NCI-H748 (cell line): ENCODE measurements around the gene KIAA0513.
"Not testable (repeated sequence)": the region's sequence is repeated elsewhere in the genome, so short reads cannot be mapped to it uniquely, and the experiment has no call there.

Experiments
- DNase-seq: peaks from one replicate; lab custom pipeline; 2025; ENCODE audit not compliant: unreplicated experiment; lab: John Stamatoyannopoulos, UW

Gene KIAA0513

DNA sequence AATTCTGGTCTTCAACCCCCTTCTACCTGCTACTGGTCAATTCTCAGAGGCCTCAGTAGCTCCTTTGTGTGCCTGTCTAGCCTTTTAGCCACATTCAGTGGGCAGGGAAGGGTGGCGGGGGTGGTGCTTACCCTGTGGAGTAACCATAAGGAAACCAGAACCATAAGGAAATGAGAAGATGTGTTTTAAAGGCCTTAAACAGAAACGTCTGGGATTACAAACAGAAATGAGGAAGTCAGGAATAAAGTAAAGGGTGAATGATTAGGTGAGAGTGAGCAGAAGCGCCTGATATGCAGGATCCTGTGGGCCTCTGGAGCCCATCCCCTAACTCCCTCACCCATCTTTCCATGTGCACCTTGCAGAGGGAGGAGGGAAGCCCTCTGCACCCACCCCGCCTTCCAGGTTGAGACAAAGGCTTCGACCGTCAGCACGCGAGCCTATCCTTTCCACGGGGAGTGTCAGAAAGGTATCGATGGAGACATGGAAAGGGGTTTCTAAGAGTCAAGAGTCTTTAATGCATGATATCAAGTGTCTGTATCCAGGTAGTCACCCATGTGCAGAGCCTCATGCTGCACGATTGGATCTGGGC, 20.4 kb downstream of the KIAA0513 start:
- no peak for DNase-seq

DNA sequence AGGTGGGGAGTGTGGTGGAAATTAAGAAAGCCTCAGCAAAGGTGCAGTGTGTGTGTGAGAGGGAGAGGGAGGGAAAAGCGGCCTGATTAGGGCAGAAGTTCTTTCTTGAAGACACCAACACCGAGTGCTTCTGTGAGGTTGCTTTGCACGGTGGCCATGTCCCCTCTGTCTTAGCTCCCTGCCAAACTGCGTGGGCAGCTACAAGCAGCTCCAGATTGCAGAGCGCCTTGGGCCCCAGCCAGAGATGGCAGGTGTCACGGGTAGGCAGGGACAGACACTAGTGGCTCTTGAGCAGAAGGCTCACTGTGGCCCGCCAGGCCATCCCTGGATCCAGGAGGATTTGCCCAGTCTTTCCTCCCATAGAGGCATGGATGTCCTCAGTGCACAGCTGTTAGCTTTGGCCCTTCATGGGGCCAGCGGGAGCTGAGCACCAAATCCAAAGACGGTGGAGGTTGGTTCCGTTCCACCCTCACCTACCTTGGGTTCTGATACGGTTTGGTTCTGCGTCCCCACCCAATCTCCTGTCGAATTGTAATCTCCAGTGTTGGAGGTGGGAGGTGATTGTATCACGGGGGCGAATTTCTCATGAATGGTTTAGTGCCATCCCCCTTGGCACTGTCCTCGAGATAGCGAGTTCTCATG, 21.4 kb downstream of the KIAA0513 start:
- no peak for DNase-seq

DNA sequence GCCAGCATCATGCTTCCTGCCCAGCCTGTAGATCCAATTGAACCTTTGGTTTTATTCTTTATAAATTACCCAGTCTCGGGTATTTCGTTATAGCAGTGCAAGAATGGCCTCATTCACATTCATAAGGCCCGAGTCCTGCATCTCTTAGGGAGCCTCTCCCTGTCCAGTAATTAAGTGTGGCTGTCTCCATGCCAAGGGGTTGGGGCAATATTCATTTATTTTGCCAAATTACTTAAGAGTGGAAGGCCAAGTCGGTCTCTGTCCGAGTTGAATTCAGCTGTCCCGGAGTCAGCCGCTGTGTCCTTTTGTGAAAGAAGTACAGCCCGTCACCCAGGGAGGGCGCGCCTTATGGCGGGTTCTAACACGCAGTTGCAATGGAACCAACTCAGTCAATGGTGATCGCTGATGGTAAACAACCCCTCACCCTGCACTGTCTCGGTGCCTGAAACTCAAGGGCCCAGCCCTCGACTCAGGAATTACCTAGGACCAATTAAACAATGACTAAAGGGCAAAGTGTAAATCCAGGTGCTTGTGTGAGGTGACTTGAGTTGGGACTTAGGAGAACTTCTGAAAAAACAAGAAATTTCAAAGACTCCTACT, 22.2 kb downstream of the KIAA0513 start:
- DNase-seq, result no peak

DNA sequence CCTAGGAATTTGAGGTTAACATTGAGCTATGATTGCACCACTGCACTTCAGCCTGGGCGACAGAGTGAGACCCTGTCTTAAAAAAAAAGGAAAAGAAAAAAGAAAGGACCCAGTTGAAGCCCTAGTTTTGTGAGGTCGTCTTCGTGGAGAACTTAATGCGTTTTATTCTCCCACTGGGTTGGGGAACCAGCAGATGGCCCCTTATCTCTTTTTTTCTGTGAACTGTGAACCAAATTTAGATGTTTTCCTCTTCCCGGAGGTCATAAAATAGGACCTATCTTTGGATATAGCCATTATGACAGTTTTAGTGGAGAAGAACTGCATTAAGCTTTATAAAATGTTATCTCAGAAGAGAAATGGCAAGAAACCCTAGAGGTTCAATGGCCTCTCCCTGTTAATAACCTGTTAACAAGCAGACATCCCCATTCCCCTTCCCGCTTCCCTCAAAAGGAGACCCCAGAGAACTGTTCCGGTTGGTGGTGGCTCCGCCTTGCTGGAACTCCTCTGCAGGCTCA, 23.5 kb downstream of the KIAA0513 start:
- DNase-seq, result no peak

- no peak for DNase-seq
Observed at GRCh38 chr16:85051683-85052082, 24.1 kb downstream of the KIAA0513 start.

- no peak for DNase-seq
Observed at GRCh38 chr16:85052536-85052935, 24.9 kb downstream of the KIAA0513 start.

GRCh38 chr16:85054321-85054720, 26.7 kb downstream of the KIAA0513 start:
- not testable (repeated sequence) for DNase-seq

- no peak for DNase-seq
Observed at GRCh38 chr16:85054948-85055492, 27.4 kb downstream of the KIAA0513 start.

DNA sequence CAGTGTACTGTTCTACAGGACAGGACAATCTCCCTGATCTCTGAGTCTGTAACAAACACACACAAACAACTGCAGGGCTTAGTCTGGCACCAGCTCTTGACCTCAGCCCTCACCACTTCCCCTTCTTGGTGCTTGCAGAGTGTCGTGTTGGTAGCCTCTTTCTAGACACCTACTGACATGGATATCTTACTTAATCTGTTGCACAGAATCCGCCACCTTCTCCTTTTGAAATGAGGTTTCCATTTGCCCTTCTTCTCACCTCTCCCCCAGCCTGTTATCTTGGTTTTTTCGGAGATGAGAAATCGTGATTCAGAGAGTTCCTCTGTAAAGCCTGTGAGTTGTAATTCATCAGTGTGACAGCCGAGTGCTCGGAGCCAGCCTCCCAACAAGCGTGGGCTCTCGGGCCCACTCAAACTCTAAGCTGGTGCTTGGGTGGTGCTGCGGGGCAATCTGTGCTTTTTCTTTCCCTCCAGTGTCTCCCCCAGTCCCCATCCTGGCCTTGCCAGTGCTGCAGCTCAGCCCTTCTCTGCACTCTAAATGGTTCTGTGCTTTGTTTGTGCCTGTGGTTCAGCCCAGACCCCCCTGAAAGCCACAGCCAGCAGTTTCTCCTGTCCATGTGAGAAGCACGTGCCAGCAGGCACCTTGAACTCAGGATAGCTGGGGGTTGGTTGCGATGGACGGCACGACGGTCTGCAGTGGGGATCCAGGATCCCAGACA, 28.1 kb downstream of the KIAA0513 start:
- no peak for DNase-seq

GRCh38 chr16:85056211-85056748, 28.7 kb downstream of the KIAA0513 start:
- DNase-seq, result no peak

DNA sequence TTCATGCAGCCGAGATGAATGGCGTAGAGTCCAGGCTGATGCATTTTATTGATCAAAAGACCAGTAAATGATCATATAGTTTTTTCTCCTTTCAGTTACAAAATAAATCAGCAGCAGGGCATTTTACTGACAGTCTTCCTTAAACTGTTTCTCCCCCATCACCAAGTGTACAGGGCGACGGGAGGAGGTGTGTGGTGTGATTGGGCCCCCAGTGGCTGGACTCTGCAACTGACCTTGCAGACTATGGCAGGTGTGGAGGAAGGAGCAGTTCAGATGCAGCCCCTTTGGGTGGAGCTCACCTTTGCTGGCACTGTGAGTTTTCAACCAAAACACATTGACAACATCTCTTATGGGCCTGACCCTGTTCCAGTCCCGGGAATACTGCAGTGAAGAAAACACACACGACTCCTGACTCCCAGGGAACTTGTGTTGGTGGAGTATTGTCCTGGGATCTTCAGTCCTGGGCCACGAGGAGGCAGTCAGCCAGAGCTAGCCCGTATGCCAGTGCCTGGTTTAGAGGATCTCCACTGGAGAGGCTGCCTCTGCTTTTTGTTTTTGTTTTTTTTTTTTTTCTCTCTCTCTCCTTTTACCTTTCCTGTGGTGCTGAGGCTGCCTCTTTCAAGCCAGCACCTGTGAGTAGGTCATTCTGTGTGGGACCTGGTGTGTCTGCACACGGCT, 29.8 kb downstream of the KIAA0513 start:
- peak; percentile 27 for DNase-seq

DNA sequence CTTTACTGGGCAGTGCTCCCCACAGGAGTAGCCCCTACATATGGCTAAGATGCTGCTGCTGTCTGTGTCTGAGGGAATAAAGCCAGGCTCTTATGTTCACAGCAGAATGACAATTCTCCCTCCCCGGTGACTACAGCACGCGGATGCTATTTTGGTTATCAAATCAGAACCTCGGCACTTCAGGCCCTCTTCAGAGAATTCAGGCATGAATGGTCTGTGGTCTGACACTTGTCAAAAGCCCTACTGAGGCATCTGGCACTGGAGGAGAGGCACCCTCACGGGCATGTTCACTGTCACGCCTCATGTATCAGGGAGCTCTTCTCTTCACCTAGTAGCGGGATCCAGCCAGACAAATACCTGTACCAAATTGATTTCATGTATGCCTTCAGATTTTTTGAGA, 30.4 kb downstream of the KIAA0513 start:
- DNase-seq, result no peak

DNA sequence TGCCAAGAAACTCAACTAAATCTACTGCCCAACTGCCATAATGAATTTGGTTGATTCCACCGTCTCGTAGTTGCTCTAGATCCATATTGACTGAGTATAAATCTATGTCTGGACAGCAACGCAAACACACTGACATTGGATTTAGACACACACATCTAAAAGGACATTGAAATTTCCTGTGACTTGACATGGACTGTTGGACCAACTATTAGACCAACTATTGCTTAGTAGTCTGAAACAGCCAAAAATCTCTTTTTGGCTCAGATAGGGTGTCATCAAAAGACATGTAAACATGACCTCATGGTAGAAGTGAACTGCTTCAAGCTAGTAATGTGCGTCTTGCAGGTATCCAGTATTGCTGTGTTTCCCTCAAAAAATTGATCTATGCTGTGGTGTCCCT, 31.3 kb downstream of the KIAA0513 start:
- DNase-seq, result no peak

- no peak for DNase-seq
Observed at GRCh38 chr16:85061566-85061965, 34.0 kb downstream of the KIAA0513 start.

- no peak for DNase-seq
Observed at GRCh38 chr16:85062323-85062722, 34.7 kb downstream of the KIAA0513 start.

- no peak for DNase-seq
Observed at GRCh38 chr16:85062845-85063244, 35.2 kb downstream of the KIAA0513 start.

- no peak for DNase-seq
Observed at GRCh38 chr16:85064186-85064585, 36.6 kb downstream of the KIAA0513 start.

DNA sequence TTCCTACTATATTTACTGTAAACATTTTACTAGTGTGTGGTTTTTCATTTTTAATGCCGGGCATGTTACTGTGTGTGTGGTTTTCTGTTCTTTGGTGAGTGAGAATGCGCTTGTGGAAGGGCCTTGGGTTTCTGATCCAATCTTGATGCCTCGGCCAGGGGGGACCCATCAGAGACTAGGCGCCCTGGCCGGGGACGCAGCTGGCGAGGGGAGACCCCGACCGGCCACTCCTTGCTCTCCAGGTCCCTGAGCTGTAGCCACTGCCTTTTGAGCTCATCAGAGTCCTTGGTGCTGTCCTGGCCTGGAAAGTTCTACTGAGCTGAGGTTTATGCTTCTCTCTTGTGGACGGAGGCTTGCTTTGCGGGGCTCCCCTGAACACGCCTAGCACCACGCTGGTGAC, 37.5 kb downstream of the KIAA0513 start:
- DNase-seq, result no peak

- DNase-seq, result no peak
Observed at GRCh38 chr16:85066346-85066885, 38.8 kb downstream of the KIAA0513 start.

DNA sequence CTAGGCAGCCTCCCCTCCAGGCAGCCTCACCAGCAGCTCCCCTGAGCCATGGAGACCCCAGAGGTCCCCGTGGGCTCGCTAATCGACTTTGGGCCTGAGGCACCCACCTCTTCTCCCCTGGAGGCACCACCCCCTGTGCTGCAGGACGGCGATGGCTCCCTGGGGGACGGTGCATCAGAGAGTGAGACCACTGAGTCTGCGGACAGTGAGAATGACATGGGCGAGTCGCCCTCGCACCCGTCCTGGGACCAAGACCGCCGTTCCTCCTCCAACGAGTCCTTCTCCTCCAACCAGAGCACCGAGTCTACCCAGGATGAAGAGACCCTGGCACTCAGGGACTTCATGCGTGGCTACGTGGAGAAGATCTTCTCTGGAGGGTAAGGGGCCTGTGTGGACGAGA, 39.4 kb downstream of the KIAA0513 start:
- no peak for DNase-seq
